Sigmoid colon (tissue), 3 donors: ENCODE data around the gene TSPOAP1.

Source experiments
- POLR2A ChIP-seq, 2 donors: fragments of 450-650 bp; IDR thresholded peaks; one replicate each; pipeline ENCODE4 v1.6.1; 2016; ENCODE audit warnings: antibody characterized with exemption in 2 of 2, mild to moderate bottlenecking in 2 of 2, moderate library complexity in 2 of 2
- TF ChIP-seq, protein P1 (sequence below), 4 experiments: fragments of 450-650 bp in 3 of 4; fragments of 200-600 bp in 1 of 4; IDR thresholded peaks; one replicate each; pipeline ENCODE4 v1.5.1; 2016 to 2019; ENCODE audit warnings: antibody characterized with exemption in 4 of 4, mild to moderate bottlenecking in 3 of 4, moderate library complexity in 2 of 4

DNA sequence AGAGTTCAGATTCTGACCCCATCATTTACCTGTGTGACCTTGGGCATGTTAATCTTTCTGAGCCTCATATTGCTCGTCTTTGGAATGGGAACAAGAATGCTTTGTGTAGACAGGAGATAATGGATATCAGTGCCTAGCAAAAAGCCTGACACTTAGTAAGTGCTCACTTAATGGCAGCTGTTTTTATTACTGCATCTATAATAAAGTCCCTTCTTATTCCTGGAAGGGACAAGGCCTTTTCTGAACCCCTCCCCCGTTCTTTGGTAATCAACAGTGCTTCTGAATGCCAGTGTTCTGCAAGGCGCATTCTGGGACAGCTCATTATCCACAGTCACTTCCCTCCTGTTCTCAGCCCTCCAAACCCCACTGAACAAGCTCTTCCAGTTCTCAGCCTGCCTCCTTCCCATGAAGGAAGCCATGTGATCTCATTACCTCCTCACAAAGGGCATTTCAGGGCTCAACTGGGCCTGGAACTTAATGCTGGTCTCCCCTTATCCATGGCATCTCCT, 48.6 kb upstream of the TSPOAP1 start:
- TF ChIP-seq, protein P1, sequence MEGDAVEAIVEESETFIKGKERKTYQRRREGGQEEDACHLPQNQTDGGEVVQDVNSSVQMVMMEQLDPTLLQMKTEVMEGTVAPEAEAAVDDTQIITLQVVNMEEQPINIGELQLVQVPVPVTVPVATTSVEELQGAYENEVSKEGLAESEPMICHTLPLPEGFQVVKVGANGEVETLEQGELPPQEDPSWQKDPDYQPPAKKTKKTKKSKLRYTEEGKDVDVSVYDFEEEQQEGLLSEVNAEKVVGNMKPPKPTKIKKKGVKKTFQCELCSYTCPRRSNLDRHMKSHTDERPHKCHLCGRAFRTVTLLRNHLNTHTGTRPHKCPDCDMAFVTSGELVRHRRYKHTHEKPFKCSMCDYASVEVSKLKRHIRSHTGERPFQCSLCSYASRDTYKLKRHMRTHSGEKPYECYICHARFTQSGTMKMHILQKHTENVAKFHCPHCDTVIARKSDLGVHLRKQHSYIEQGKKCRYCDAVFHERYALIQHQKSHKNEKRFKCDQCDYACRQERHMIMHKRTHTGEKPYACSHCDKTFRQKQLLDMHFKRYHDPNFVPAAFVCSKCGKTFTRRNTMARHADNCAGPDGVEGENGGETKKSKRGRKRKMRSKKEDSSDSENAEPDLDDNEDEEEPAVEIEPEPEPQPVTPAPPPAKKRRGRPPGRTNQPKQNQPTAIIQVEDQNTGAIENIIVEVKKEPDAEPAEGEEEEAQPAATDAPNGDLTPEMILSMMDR (IDR thresholded peaks at IDR 0.05), result no peak
- TF ChIP-seq POLR2A (IDR thresholded peaks at IDR 0.05), result no peak
